Esophagus muscularis mucosa (tissue), 4 donors: Measurements from ENCODE around the gene SHANK3. TPM values are rescaled to one million over a fixed set of nuclear protein-coding genes. Genes with fewer than 3 reads are reported as not detected.

ENCODE experiments used
- DNase-seq: peaks from one replicate; pipeline ENCODE4 v3.0.0-alpha.2; 2017; ENCODE audit errors: extremely low spot score
- H3K27ac ChIP-seq, 4 donors: fragments of 200-600 bp; sonication (generic); replicated peaks in 1 of 4; 1 replicate in 3 of 4; 2 replicates in 1 of 4; pipeline ENCODE4 v1.5.1; 2016 to 2019; ENCODE audit warnings: mild to moderate bottlenecking in 1 of 4
- H3K27me3 ChIP-seq, 4 donors: fragments of 200-600 bp; sonication (generic); one replicate each; pipeline versions ENCODE4 v1.5.1 to v1.6.0; 2016 to 2019
- H3K36me3 ChIP-seq, 4 donors: fragments of 200-600 bp; sonication (generic); one replicate each; pipeline ENCODE4 v1.5.1; 2016 to 2019
- H3K4me1 ChIP-seq, 4 donors: fragments of 200-600 bp; sonication (generic); one replicate each; pipeline ENCODE4 v1.5.1; 2016 to 2019
- H3K4me3 ChIP-seq, 4 donors: fragments of 200-600 bp; sonication (generic); 1 replicate in 2 of 4; 2 replicates in 2 of 4; pipeline ENCODE4 v1.5.1; 2016 to 2019; ENCODE audit warnings: mild to moderate bottlenecking in 4 of 4, moderate library complexity in 1 of 4
- H3K9me3 ChIP-seq, 4 donors: fragments of 200-600 bp; sonication (generic); 1 replicate in 3 of 4; 2 replicates in 1 of 4; pipeline ENCODE4 v1.5.1; 2016 to 2019
- CTCF ChIP-seq, 3 experiments: fragments of 200-600 bp in 2 of 3; fragments of 450-650 bp in 1 of 3; sonication (generic) in 2 of 3; IDR thresholded peaks; one replicate each; pipeline ENCODE4 v1.5.1; 2017 to 2019; ENCODE audit warnings: antibody characterized with exemption in 3 of 3, mild to moderate bottlenecking in 2 of 3, moderate library complexity in 1 of 3
- EP300 ChIP-seq: sonication (generic); formaldehyde crosslinking; IDR thresholded peaks from one replicate; pipeline ENCODE4 v1.6.1; 2017; ENCODE audit warnings: antibody characterized with exemption
- POLR2A ChIP-seq: fragments of 450-650 bp; IDR thresholded peaks from one replicate; pipeline ENCODE4 v1.6.1; 2017; ENCODE audit warnings: antibody characterized with exemption, moderate library complexity, mild to moderate bottlenecking, low read depth
- POLR2AphosphoS5 ChIP-seq, 2 donors: sonication (generic); formaldehyde crosslinking; IDR thresholded peaks; one replicate each; pipeline ENCODE4 v1.6.1; 2017; ENCODE audit warnings: antibody characterized with exemption in 2 of 2
- WGBS: methylation state at CpG from one replicate; pipeline ENCODE4 v1.1.5; 2018; 5-methylcytosine and 5-hydroxymethylcytosine counted together
- intact Hi-C: fragments of 100-400 bp; cut with DNase I; formaldehyde crosslinking; loops from one replicate; pipeline ENCODE4 v1.15.1; 2023
- total RNA-seq, 4 donors: library from RNA; depleted of rRNA; stranded (reverse); fragments of >200 nt; gene quantifications; one replicate each; pipeline versions ENCODE4 v1.1.0 to v1.2.1, GENCODE V29; 2016

The SHANK3 gene
- total RNA-seq: 10 to 100 TPM in 3 of 4 donors, 1 to 10 TPM in 1; 7.0 to 21.1 (median 16.0) TPM

GRCh38 chr22:50672471-50673230 is at the start of gene SHANK3:
SHANK3 (plus strand) TSS chr22:50672823.
- Histone ChIP-seq H3K4me1 (peaks cover 14 to 29% (median 21%) of the 10 kb centered on the region in 4 donors), H3K27me3 (peaks cover 4 to 67% (median 20%) of the 10 kb centered on the region in 4 donors), H3K4me3 (peak within 1 kb of the TSS; percentile 49 to 61 (median 53)), H3K9me3 (no peaks in the 10 kb centered on the region), H3K36me3 (peaks cover 0 to 27% (median 0%) of the 10 kb centered on the region in 4 donors), H3K27ac (peak within 1 kb of the TSS; percentile 14 to 74 (median 66))
- no peak for DNase-seq
- TF ChIP-seq POLR2AphosphoS5 (IDR thresholded peaks at IDR 0.05) (peak; percentile 44 to 85), CTCF (IDR thresholded peaks at IDR 0.05) (no peak), POLR2A (peak; percentile 11)
- intact Hi-C loops: no loop called here
- 45% methylated on average over 7 of the region's 23 CpGs for WGBS

GRCh38 chr22:50624347-50625130 is 48.1 kb upstream of the SHANK3 start:
- WGBS: 78% methylated on average over 16 of the region's 16 CpGs
- no peak overlapping the region for H3K4me3 ChIP-seq
- TF ChIP-seq POLR2AphosphoS5 (IDR thresholded peaks at IDR 0.05) (no peak), EP300 (no peak), POLR2A (no peak), CTCF (IDR thresholded peaks at IDR 0.05) (no peak)
- no peak overlapping the region for H3K27ac ChIP-seq
- H3K4me1 ChIP-seq: peaks cover 42 to 63% (median 50%) of the 10 kb centered on the region in 4 donors
- DNase-seq: no peak
- H3K36me3 ChIP-seq: peaks cover 0 to 17% (median 15%) of the 10 kb centered on the region in 4 donors
- no peaks in the 10 kb centered on the region for H3K9me3 ChIP-seq
- H3K27me3 ChIP-seq: peaks cover 0 to 26% (median 4%) of the 10 kb centered on the region in 4 donors
- intact Hi-C loops: loop anchor here (5.0 kb wide), 3 partner anchors 42 to 82 kb away; partner anchors contain the start of gene CHKB

- WGBS: 75% methylated on average over 12 of the region's 14 CpGs
- Histone ChIP-seq H3K27me3 (peaks cover 0 to 20% (median 4%) of the 10 kb centered on the region in 4 donors), H3K4me3 (no peak overlapping the region), H3K36me3 (peaks cover 0 to 17% (median 15%) of the 10 kb centered on the region in 4 donors), H3K4me1 (peaks cover 37 to 57% (median 45%) of the 10 kb centered on the region in 4 donors), H3K9me3 (no peaks in the 10 kb centered on the region), H3K27ac (no peak overlapping the region)
- TF ChIP-seq POLR2A (no peak), EP300 (no peak), POLR2AphosphoS5 (IDR thresholded peaks at IDR 0.05) (no peak), CTCF (IDR thresholded peaks at IDR 0.05) (no peak)
- no peak for DNase-seq
- intact Hi-C loops: loop anchor here (5.0 kb wide), 1 partner anchor 72 kb away; no protein-coding TSS in a partner anchor
Observed at GRCh38 chr22:50625131-50625567, 47.5 kb upstream of the SHANK3 start.

GRCh38 chr22:50625568-50626313 is 46.9 kb upstream of the SHANK3 start:
- Histone ChIP-seq H3K27ac (no peak overlapping the region), H3K9me3 (no peaks in the 10 kb centered on the region), H3K4me3 (no peak overlapping the region), H3K27me3 (peaks cover 0 to 16% (median 2%) of the 10 kb centered on the region in 4 donors), H3K36me3 (peaks cover 0 to 17% (median 15%) of the 10 kb centered on the region in 4 donors), H3K4me1 (peaks cover 31 to 51% (median 39%) of the 10 kb centered on the region in 4 donors)
- 90% methylated on average over 12 of the region's 27 CpGs for WGBS
- TF ChIP-seq EP300 (no peak), POLR2A (no peak), POLR2AphosphoS5 (IDR thresholded peaks at IDR 0.05) (no peak), CTCF (IDR thresholded peaks at IDR 0.05) (no peak)
- no peak for DNase-seq
- intact Hi-C loops: loop anchor here (5.0 kb wide), 1 partner anchor 72 kb away; no protein-coding TSS in a partner anchor
